Keratinocyte (primary cell): ENCODE data around the gene ZFYVE28. TPM values are rescaled to one million over a fixed set of nuclear protein-coding genes. Genes with fewer than 3 reads are reported as not detected.
"Not testable (repeated sequence)": the region's sequence is repeated elsewhere in the genome, so short reads cannot be mapped to it uniquely, and the experiment has no call there.

ENCODE experiments used
- DNase-seq: peaks from one replicate; pipeline ENCODE4 v3.0.0-alpha.2; 2011; ENCODE audit warnings: low read depth, missing footprints, low spot score
- FAIRE-seq: peaks from 2 replicates; lab custom pipeline; 2011; peaks lifted over from hg19 to GRCh38; lab: Jason Lieb, UNC
- H2AFZ ChIP-seq: 2 replicates; pipeline ENCODE4 v1.6.0; 2012; ENCODE audit warnings: low read length, control low read depth, inconsistent platforms; ENCODE audit not compliant: control insufficient read depth
- H3K27ac ChIP-seq: 2 replicates; pipeline ENCODE4 v1.5.1; 2011; ENCODE audit warnings: low read length; ENCODE audit not compliant: control insufficient read depth, insufficient read depth
- H3K27me3 ChIP-seq: 3 replicates; pipeline ENCODE4 v1.6.0; 2011; ENCODE audit warnings: low read length; ENCODE audit not compliant: control insufficient read depth, insufficient read depth; ENCODE audit errors: extremely low read depth
- H3K36me3 ChIP-seq, 2 experiments: 2 replicates in 1 of 2; 3 replicates in 1 of 2; pipeline ENCODE4 v1.5.1; 2011; ENCODE audit warnings: low read length in 2 of 2, mild to moderate bottlenecking in 1 of 2; ENCODE audit not compliant: control insufficient read depth in 2 of 2, insufficient read depth in 2 of 2; ENCODE audit errors: extremely low read depth in 1 of 2
- H3K4me1 ChIP-seq: 3 replicates; pipeline ENCODE4 v1.5.1; 2011; ENCODE audit warnings: low read length; ENCODE audit not compliant: control insufficient read depth, insufficient read depth; ENCODE audit errors: extremely low read depth
- H3K4me2 ChIP-seq: 3 replicates; pipeline ENCODE4 v1.6.0; 2011; ENCODE audit warnings: low read depth, low read length; ENCODE audit not compliant: control insufficient read depth, insufficient read depth; ENCODE audit errors: extremely low read depth
- H3K4me3 ChIP-seq, 3 experiments: fragments of 200-600 bp in 1 of 3; sonication (generic) in 1 of 3; 2 replicates in 2 of 3; 3 replicates in 1 of 3; pipeline ENCODE4 v1.5.1; 2011 to 2016; ENCODE audit warnings: low read length in 3 of 3, mild to moderate bottlenecking in 3 of 3, control low read depth in 2 of 3, inconsistent platforms in 1 of 3, low read depth in 1 of 3, mixed read lengths in 1 of 3, mixed run types in 1 of 3, moderate library complexity in 1 of 3; ENCODE audit not compliant: control insufficient read depth in 2 of 3, insufficient read depth in 2 of 3; ENCODE audit errors: extremely low read depth in 1 of 3
- H3K79me2 ChIP-seq: 2 replicates; pipeline ENCODE4 v1.6.0; 2012; ENCODE audit warnings: low read length; ENCODE audit not compliant: control insufficient read depth, insufficient read depth
- H3K9ac ChIP-seq: 3 replicates; pipeline ENCODE4 v1.6.0; 2011; ENCODE audit warnings: low read length; ENCODE audit not compliant: control insufficient read depth, insufficient read depth; ENCODE audit errors: extremely low read depth
- H3K9me1 ChIP-seq: 3 replicates; pipeline ENCODE4 v1.6.0; 2011; ENCODE audit warnings: low read length; ENCODE audit not compliant: control insufficient read depth, insufficient read depth; ENCODE audit errors: extremely low read depth
- H3K9me3 ChIP-seq: 2 replicates; pipeline ENCODE4 v1.5.1; 2012; ENCODE audit warnings: low read depth, low read length; ENCODE audit not compliant: control insufficient read depth
- H4K20me1 ChIP-seq: 3 replicates; pipeline ENCODE4 v1.6.0; 2011; ENCODE audit warnings: low read length; ENCODE audit not compliant: control insufficient read depth, insufficient read depth; ENCODE audit errors: extremely low read depth
- CTCF ChIP-seq, 3 experiments: IDR thresholded peaks in 1 of 3; conservative IDR thresholded peaks in 1 of 3; optimal IDR thresholded peaks in 1 of 3; 2 replicates in 2 of 3; 3 replicates in 1 of 3; pipeline versions ENCODE3 to v1.5.1; 2011; ENCODE audit warnings: low read length in 3 of 3, mild to moderate bottlenecking in 3 of 3, moderate library complexity in 2 of 3, control low read depth in 1 of 3, inconsistent platforms in 1 of 3; ENCODE audit not compliant: insufficient read depth in 2 of 3; ENCODE audit errors: extremely low read depth in 1 of 3
- EZH2 ChIP-seq: IDR thresholded peaks from one replicate; pipeline ENCODE4 v1.6.1; 2012; ENCODE audit warnings: inconsistent platforms, mild to moderate bottlenecking, low read length, moderate library complexity
- dilution Hi-C: fragments of 300-500 bp; cut with MboI; formaldehyde crosslinking; loops from one replicate; pipeline ENCODE4 v1.7.0; 2020; ENCODE audit warnings: low sequenced_read_pairs; ENCODE audit not compliant: extremely low pct_ligation_motif_present
- polyA plus RNA-seq, 5 experiments: library from polyadenylated mRNA; depleted of rRNA in 3 of 5; stranded (reverse) in 3 of 5; stranded (forward) in 1 of 5; unstranded in 1 of 5; fragments of >200 nt; gene quantifications; 1 replicate in 1 of 5; 2 replicates in 3 of 5; 3 replicates in 1 of 5; pipeline versions ENCODE4 v1.2.1 to v1.2.3, GENCODE V29; 2011 to 2012; ENCODE audit warnings: missing spikeins in 2 of 5, low read depth in 1 of 5, low replicate concordance in 1 of 5

Gene ZFYVE28
- polyA plus RNA-seq, 1 donor (not counting 4 experiments of a cell fraction or from before 2014, with no cell fraction given): 0.33 TPM

GRCh38 chr4:2275546-2276251, 142.7 kb downstream of the ZFYVE28 start:
- DNase-seq: no peak
- H3K79me2 ChIP-seq: no peaks in the 10 kb centered on the region
- H3K9me1 ChIP-seq: no peaks in the 10 kb centered on the region
- no peaks in the 10 kb centered on the region for H4K20me1 ChIP-seq
- no peaks in the 10 kb centered on the region for H3K27me3 ChIP-seq
- H3K36me3 ChIP-seq: no peaks in the 10 kb centered on the region
- H3K9me3 ChIP-seq: no peaks in the 10 kb centered on the region
- no peak for TF ChIP-seq CTCF (optimal IDR thresholded peaks at IDR 0.05 in 1 of 3, IDR thresholded peaks at IDR 0.05 in 1 of 3, conservative IDR thresholded peaks at IDR 0.05 in 1 of 3; ENCODE audit: extremely low read depth in 1 of 3, insufficient read depth in 2 of 3, low read length in 3 of 3)
- TF ChIP-seq EZH2: no peak
- no peak overlapping the region for H3K27ac ChIP-seq
- H3K4me1 ChIP-seq: no peaks in the 10 kb centered on the region
- no peak overlapping the region for H2AFZ ChIP-seq
- no peak overlapping the region for H3K4me3 ChIP-seq
- no peak for FAIRE-seq
- no peak overlapping the region for H3K4me2 ChIP-seq
- dilution Hi-C loops: no loop called here
- H3K9ac ChIP-seq: no peak overlapping the region

GRCh38 chr4:2275044-2275397, 143.4 kb downstream of the ZFYVE28 start:
- DNase-seq, H3K9me1 ChIP-seq, H3K27me3 ChIP-seq, H3K79me2 ChIP-seq, H3K9ac ChIP-seq, H3K27ac ChIP-seq, H3K36me3 ChIP-seq, H3K9me3 ChIP-seq, H4K20me1 ChIP-seq, FAIRE-seq, H2AFZ ChIP-seq, H3K4me1 ChIP-seq, H3K4me2 ChIP-seq, H3K4me3 ChIP-seq, dilution Hi-C loops: not testable (repeated sequence)
